ENCODE measurements around the gene DET1.

DNA sequence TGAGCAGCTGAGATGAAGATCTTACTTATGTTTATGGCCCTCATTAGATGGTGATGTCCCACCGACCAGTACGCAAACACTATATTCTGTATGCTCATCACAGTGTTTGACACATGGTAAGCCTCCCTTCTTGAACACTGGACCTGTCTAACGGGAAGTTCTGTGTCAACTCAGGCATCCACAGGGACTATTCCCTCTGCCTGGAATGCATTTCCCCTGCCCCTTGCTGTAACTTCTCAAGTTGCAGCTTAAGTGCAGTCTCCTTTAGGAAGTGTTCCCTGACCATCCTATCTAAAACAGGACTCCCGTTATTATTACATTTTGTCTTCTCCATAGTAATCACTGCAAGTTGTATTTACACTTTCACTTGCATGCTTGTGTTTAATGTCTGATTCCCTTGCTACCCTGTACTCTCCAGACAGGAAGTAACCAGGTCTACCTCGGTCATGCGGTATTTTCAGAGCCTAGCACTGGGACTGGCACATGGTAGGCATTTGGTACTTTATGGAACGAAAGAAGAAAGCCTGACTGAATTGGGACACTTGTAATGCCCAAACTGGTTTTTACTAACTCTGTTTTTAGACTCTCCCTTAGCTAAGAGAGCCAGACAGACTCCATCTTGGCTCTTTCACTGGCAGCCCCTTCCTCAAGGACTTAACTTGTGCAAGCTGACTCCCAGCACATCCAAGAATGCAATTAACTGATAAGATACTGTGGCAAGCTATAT lies 8.7 kb downstream of the DET1 start:
- TF ChIP-seq, protein P1, sequence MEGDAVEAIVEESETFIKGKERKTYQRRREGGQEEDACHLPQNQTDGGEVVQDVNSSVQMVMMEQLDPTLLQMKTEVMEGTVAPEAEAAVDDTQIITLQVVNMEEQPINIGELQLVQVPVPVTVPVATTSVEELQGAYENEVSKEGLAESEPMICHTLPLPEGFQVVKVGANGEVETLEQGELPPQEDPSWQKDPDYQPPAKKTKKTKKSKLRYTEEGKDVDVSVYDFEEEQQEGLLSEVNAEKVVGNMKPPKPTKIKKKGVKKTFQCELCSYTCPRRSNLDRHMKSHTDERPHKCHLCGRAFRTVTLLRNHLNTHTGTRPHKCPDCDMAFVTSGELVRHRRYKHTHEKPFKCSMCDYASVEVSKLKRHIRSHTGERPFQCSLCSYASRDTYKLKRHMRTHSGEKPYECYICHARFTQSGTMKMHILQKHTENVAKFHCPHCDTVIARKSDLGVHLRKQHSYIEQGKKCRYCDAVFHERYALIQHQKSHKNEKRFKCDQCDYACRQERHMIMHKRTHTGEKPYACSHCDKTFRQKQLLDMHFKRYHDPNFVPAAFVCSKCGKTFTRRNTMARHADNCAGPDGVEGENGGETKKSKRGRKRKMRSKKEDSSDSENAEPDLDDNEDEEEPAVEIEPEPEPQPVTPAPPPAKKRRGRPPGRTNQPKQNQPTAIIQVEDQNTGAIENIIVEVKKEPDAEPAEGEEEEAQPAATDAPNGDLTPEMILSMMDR (IDR thresholded peaks at IDR 0.05) = no peak
- no peak for TF ChIP-seq POLR2A (IDR thresholded peaks at IDR 0.05)

Measured in upper lobe of left lung (tissue), 4 donors.